Tibial artery (tissue), 4 donors: Measurements from ENCODE around the gene PCDHA6.
"Not testable (repeated sequence)": the region's sequence is repeated elsewhere in the genome, so short reads cannot be mapped to it uniquely, and the experiment has no call there.

Experiments
- DNase-seq, 2 donors: peaks; one replicate each; pipeline ENCODE4 v3.0.0-alpha.2; 2019
- H3K27ac ChIP-seq, 2 donors: fragments of 200-600 bp; sonication (generic) in 1 of 2; 1 replicate in 1 of 2; 2 replicates in 1 of 2; pipeline ENCODE4 v1.5.1; 2018 to 2019; ENCODE audit warnings: mild to moderate bottlenecking in 1 of 2
- H3K27me3 ChIP-seq, 2 donors: fragments of 200-600 bp; sonication (generic) in 1 of 2; one replicate each; pipeline versions ENCODE4 v1.5.1 to v1.6.0; 2016 to 2019
- H3K36me3 ChIP-seq, 3 donors: fragments of 200-600 bp; sonication (generic) in 2 of 3; one replicate each; pipeline ENCODE4 v1.5.1; 2016 to 2019; ENCODE audit warnings: mild to moderate bottlenecking in 2 of 3
- H3K4me1 ChIP-seq, 4 donors: fragments of 200-600 bp; sonication (generic) in 2 of 4; 1 replicate in 3 of 4; 2 replicates in 1 of 4; pipeline ENCODE4 v1.5.1; 2016 to 2019
- H3K4me3 ChIP-seq, 2 donors: fragments of 200-600 bp; sonication (generic) in 1 of 2; 1 replicate in 1 of 2; 2 replicates in 1 of 2; pipeline ENCODE4 v1.5.1; 2018 to 2019; ENCODE audit warnings: mild to moderate bottlenecking in 2 of 2
- H3K9me3 ChIP-seq, 3 donors: fragments of 200-600 bp; sonication (generic) in 1 of 3; one replicate each; pipeline ENCODE4 v1.5.1; 2016 to 2019
- CTCF ChIP-seq, 2 experiments: fragments of 200-600 bp in 1 of 2; fragments of 450-650 bp in 1 of 2; IDR thresholded peaks; one replicate each; pipeline ENCODE4 v1.5.1; 2017 to 2019; ENCODE audit warnings: antibody characterized with exemption in 2 of 2, mild to moderate bottlenecking in 1 of 2, moderate library complexity in 1 of 2
- intact Hi-C: fragments of 100-400 bp; cut with DNase I; formaldehyde crosslinking; loops from one replicate; pipeline ENCODE4 v1.15.0; 2023; ENCODE audit warnings: low total_unique reads

The PCDHA6 gene

DNA sequence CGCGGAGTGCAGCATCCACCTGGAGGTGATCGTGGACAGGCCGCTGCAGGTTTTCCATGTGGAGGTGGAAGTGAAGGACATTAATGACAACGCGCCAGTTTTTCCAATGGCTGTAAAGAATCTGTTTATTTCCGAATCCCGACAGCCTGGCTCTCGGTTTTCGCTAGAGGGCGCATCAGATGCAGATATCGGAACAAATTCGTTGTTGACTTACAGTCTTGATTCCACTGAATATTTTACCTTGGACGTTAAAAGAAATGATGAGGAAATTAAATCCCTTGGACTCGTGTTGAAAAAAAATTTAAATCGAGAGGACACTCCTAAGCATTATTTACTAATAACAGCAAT lies 26.3 kb upstream of the PCDHA6 start:
- peak overlapping the region; percentile 37 to 40 for H3K4me3 ChIP-seq
- intact Hi-C loops: loop anchor here (10.0 kb wide), 1 partner anchor 243 kb away; no protein-coding TSS in a partner anchor
- H3K4me1 ChIP-seq: no peaks in the 10 kb centered on the region
- no peak for DNase-seq
- H3K36me3 ChIP-seq: peaks cover 0 to 4% (median 0%) of the 10 kb centered on the region in 3 donors
- no peak for TF ChIP-seq CTCF (IDR thresholded peaks at IDR 0.05)
- peaks cover 0 to 6% of the 10 kb centered on the region in 2 donors for H3K27me3 ChIP-seq
- H3K27ac ChIP-seq: no peak overlapping the region
- H3K9me3 ChIP-seq: peaks cover 0 to 45% (median 40%) of the 10 kb centered on the region in 3 donors

DNA sequence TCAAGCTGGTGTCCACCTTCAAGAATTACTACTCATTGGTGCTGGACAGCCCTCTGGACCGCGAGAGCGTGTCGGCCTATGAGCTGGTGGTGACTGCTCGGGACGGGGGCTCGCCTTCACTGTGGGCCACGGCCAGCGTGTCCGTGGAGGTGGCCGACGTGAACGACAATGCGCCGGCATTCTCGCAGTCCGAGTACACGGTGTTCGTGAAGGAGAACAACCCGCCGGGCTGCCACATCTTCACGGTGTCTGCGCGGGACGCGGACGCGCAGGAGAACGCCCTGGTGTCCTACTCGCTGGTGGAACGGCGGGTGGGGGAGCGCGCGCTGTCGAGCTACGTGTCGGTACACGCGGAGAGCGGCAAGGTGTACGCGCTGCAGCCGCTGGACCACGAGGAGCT lies 25.4 kb upstream of the PCDHA6 start:
- H3K4me1 ChIP-seq, DNase-seq, H3K4me3 ChIP-seq, H3K36me3 ChIP-seq, H3K27me3 ChIP-seq, H3K27ac ChIP-seq: not testable (repeated sequence)
- peaks cover 0 to 45% (median 38%) of the 10 kb centered on the region in 3 donors for H3K9me3 ChIP-seq
- intact Hi-C loops: loop anchor here (10.0 kb wide), 1 partner anchor 242 kb away; no protein-coding TSS in a partner anchor

- no peak for TF ChIP-seq CTCF (IDR thresholded peaks at IDR 0.05)
- Histone ChIP-seq H3K27me3 (no peaks in the 10 kb centered on the region), H3K9me3 (peaks cover 0 to 46% (median 40%) of the 10 kb centered on the region in 3 donors), H3K4me3 (no peak overlapping the region), H3K27ac (no peak overlapping the region), H3K36me3 (peaks cover 0 to 4% (median 0%) of the 10 kb centered on the region in 3 donors), H3K4me1 (no peaks in the 10 kb centered on the region)
- intact Hi-C loops: loop anchor here (10.0 kb wide), 1 partner anchor 242 kb away; no protein-coding TSS in a partner anchor
- peak in 1 of 2 donors; percentile 59 for DNase-seq
These were observed 24.9 kb upstream of the PCDHA6 start for GRCh38 chr5:140802781-140803271.

GRCh38 chr5:140806834-140807775 lies 20.7 kb upstream of the PCDHA6 start, which contains the start of gene PCDHA4:
Gene PCDHA4, plus strand, starts transcription at chr5:140807068.
- DNase-seq: no peak
- no peaks in the 10 kb centered on the region for H3K36me3 ChIP-seq
- H3K27ac ChIP-seq: peak within 1 kb of the TSS in 1 of 2 donors; percentile 59
- peaks cover 0 to 58% (median 38%) of the 10 kb centered on the region in 3 donors for H3K9me3 ChIP-seq
- peak; percentile 22 for TF ChIP-seq CTCF (IDR thresholded peaks at IDR 0.05)
- H3K27me3 ChIP-seq: no peaks in the 10 kb centered on the region
- intact Hi-C loops: loop anchor here (10.0 kb wide), 1 partner anchor 238 kb away; no protein-coding TSS in a partner anchor
- no peaks in the 10 kb centered on the region for H3K4me1 ChIP-seq
- H3K4me3 ChIP-seq: peak within 1 kb of the TSS; percentile 38 to 52

GRCh38 chr5:140808241-140808888 lies 19.4 kb upstream of the PCDHA6 start:
- H3K9me3 ChIP-seq: peaks cover 0 to 46% (median 28%) of the 10 kb centered on the region in 3 donors
- H3K27ac ChIP-seq, DNase-seq, H3K4me3 ChIP-seq, H3K27me3 ChIP-seq, H3K36me3 ChIP-seq, H3K4me1 ChIP-seq: not testable (repeated sequence)
- intact Hi-C loops: loop anchor here (10.0 kb wide), 1 partner anchor 236 kb away; no protein-coding TSS in a partner anchor

- Histone ChIP-seq H3K36me3 (no peaks in the 10 kb centered on the region), H3K27ac (no peak overlapping the region), H3K4me1 (no peaks in the 10 kb centered on the region), H3K4me3 (no peak overlapping the region), H3K27me3 (no peaks in the 10 kb centered on the region), H3K9me3 (peaks cover 0 to 48% (median 24%) of the 10 kb centered on the region in 3 donors)
- TF ChIP-seq CTCF (IDR thresholded peaks at IDR 0.05): no peak
- no peak for DNase-seq
- intact Hi-C loops: loop anchor here (10.0 kb wide), 1 partner anchor 236 kb away; no protein-coding TSS in a partner anchor
These were observed 18.9 kb upstream of the PCDHA6 start for GRCh38 chr5:140808889-140809291.
